HG03354 (cell line): ENCODE measurements around the gene KRTAP1-4.
"Not testable (repeated sequence)": the region's sequence is repeated elsewhere in the genome, so short reads cannot be mapped to it uniquely, and the experiment has no call there.

Experiments
- ATAC-seq: cut with Tn5 transposase; IDR thresholded peaks from one replicate; pipeline ENCODE4 v1.9.1; 2021; ENCODE audit warnings: mild to moderate bottlenecking; ENCODE audit not compliant: unreplicated experiment, poor library complexity, severe bottlenecking

The KRTAP1-4 gene

GRCh38 chr17:41010441-41010840 lies 19.6 kb downstream of the KRTAP1-4 start:
- no peak for ATAC-seq

- no peak for ATAC-seq
Measured at GRCh38 chr17:41009936-41010335, 20.1 kb downstream of the KRTAP1-4 start.

GRCh38 chr17:41009301-41009760 lies 20.7 kb downstream of the KRTAP1-4 start:
- no peak for ATAC-seq

GRCh38 chr17:41008811-41009210 lies 21.2 kb downstream of the KRTAP1-4 start, which contains the start of gene KRTAP3-1:
TSS of gene KRTAP3-1 (minus strand) at chr17:41009128. CDS start at chr17:41009074, 54 bp downstream.
- ATAC-seq: no peak

DNA sequence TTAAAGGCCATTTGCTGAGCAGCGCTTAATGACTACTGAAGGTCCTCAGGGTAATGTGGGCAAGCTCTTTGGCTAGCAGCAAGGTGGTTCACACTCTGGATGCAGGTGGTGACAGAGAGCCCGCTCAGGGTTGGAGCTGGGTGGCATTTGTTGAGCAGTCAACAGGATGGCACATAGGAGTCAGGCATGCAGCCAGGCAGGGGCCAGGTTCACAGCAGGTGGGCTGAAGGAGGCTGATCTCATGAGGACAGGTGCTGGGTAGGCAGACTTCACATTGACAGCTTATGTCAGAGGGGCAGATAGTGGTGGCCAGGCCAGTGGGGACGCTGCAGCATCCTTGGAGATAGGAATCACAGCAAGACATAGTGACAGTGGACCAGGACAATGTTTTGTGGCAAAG lies 25.6 kb downstream of the KRTAP1-4 start:
- no peak for ATAC-seq

DNA sequence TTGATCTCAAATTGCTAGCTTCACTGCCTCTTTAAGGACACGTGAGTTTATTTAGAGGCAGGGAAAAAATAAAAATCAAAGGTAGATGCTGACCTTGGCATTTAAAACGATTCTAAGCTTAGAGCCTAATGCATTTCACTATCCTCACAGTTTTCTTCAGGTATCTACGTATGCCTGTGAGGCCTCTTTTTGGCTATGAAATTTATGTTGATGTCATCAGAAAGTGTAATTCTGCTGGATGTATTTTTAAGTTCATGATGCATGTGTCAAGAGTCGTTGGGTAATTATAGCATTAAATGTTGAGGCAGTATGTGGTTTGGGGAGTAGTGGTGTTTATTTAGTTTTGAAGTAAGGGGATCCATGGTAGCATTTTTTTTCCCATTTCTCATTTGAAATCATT lies 26.1 kb downstream of the KRTAP1-4 start:
- ATAC-seq: no peak

GRCh38 chr17:41002814-41003213 lies 27.2 kb downstream of the KRTAP1-4 start:
- ATAC-seq: no peak

- no peak for ATAC-seq
Measured at GRCh38 chr17:41001795-41002194, 28.2 kb downstream of the KRTAP1-4 start.

GRCh38 chr17:40999563-40999962 lies 30.4 kb downstream of the KRTAP1-4 start, which contains the start of gene KRTAP3-2:
TSS of gene KRTAP3-2 (minus strand) at chr17:40999906. CDS start at chr17:40999853, 53 bp downstream.
- ATAC-seq: not testable (repeated sequence)

DNA sequence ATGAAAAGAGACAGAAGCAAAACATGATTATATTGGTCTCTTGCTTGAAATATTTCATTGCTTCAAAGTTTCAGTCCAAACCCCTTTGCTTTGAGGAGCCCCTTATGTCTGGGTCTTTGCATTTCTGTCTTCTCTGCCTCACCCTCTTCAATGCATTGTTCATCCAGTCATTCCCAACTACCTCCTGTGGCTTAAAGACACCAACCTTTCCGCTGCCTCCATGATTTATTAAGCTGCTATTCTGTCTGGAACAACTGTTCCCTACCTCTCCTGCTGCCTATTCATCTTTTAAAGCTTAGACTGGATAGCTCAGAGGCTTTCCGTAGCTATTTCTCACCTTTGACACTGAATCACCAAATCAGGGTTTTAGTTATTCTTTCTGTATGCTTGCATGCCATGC lies 32.6 kb downstream of the KRTAP1-4 start:
- ATAC-seq: no peak

DNA sequence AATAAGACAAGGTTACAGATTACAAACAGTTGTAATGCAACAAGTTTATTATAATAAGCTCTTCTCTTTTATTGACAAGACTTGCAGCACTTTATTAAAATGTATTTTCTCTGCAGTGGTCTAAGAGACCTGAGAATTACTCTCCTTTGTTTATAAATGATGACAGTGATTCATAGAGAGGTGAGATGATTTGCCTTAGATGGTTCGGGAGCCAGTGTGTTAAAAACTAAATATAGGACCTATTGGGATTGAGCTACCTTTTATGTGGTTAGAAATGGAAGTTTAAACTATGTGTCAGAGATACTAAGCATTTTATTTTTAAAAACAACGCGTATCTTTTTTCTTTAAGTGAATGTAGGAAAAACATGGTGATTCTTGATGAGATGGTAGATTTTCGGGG lies 33.2 kb downstream of the KRTAP1-4 start:
- no peak for ATAC-seq

GRCh38 chr17:40995116-40995515 lies 34.9 kb downstream of the KRTAP1-4 start:
- ATAC-seq: no peak

- no peak for ATAC-seq
Measured at GRCh38 chr17:40993839-40994238, 36.2 kb downstream of the KRTAP1-4 start, which contains the start of gene KRTAP3-3. TSS of gene KRTAP3-3 (minus strand) at chr17:40994164. CDS start at chr17:40994097, 67 bp downstream.

DNA sequence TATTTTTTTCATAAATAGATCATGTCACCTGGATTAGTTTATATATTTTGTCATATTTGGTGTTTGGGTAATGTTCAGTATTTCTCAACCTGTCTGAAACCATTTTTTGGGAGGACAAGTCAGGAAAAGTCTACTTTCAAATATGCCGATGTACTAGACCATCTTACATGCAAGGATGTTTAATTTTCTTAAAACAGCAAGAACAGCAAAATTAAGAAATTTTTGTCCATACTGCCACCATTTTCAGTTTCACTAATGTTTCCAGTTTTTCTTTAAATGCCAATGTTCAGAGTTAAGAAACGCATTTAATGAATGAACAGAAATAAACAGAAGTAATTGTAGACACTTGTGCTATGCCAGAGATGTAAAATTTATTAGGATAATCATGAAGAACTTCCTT lies 36.9 kb downstream of the KRTAP1-4 start:
- no peak for ATAC-seq

DNA sequence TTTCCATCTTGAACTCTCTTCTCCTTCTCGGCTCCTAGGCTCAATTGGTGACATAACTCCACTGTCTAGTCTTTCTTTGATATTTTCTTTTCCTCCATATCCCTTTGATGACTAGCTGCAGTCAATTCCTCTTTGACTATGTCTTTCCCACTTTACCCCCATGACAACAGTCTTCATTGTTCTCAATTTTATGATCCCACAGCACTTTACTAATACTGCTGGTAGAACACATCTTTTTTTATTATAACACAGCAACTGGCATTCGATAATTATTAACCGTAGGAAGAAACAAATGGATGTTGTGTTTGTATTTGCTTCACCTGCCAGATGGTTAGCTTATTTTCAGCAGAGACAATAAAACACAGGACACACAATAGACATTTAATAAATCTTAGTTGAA lies 37.3 kb downstream of the KRTAP1-4 start:
- ATAC-seq: no peak

- no peak for ATAC-seq
Measured at GRCh38 chr17:40986920-40987319, 43.1 kb downstream of the KRTAP1-4 start.

- ATAC-seq: no peak
Measured at GRCh38 chr17:40984226-40984625, 45.8 kb downstream of the KRTAP1-4 start, which contains the start of gene KRT40. TSS of gene KRT40 (minus strand) at chr17:40984326. CDS start at chr17:40984273, 53 bp downstream.

DNA sequence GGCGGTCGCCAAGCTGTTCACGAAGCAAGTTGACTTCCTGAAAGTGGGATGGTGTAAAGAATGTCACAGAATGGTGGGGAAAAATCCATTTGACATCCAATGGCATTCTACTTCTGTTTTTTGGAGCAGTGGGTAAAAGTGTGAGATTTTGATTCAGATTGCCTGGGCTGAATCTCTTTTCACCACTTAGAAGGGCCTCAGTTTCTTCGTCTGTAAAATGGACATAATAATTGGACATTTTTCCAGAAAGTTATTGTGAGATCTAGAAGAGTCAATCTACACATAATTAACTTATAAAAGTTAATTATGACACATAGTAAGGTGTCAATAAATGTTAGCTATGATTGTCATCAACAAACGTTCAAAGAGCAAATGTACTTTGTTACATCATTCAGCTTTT lies 48.9 kb downstream of the KRTAP1-4 start:
- no peak for ATAC-seq

DNA sequence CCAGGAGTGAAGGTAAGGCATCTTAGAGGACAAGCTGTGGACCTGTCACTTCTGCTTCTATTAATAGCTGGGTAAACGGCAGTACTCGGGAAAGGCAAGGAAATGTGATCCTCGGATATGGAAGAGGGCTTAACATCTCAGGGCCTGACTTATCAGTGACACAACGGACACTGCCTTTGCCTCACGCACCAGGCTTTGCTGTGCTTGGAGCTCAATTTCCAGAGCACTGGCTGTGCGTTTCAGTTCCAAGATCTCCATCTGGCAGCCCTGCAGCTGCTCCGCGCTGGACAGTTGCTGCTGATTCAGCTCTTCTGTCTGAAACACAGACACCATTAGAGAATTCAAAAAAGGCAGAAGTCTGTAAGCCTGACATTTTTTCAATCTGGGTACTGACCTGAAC lies 49.4 kb downstream of the KRTAP1-4 start:
- ATAC-seq: no peak

GRCh38 chr17:40980117-40980516 lies 49.9 kb downstream of the KRTAP1-4 start:
- no peak for ATAC-seq
